Osteoblast (primary cell): ENCODE results near the gene HMBS. TPM values are rescaled to one million over a fixed set of nuclear protein-coding genes. Genes with fewer than 3 reads are reported as not detected.
"Not testable (repeated sequence)": the region's sequence is repeated elsewhere in the genome, so short reads cannot be mapped to it uniquely, and the experiment has no call there.

Source experiments
- DNase-seq: peaks from one replicate; pipeline ENCODE4 v3.0.0; 2011; ENCODE audit warnings: low spot score, mixed read lengths; ENCODE audit not compliant: insufficient read length; ENCODE audit errors: missing footprints
- H2AFZ ChIP-seq: 2 replicates; pipeline ENCODE4 v1.6.0; 2011; ENCODE audit warnings: mild to moderate bottlenecking, low read length
- H3K27ac ChIP-seq: 2 replicates; pipeline ENCODE4 v1.5.1; 2011; ENCODE audit warnings: mild to moderate bottlenecking, low read depth, low read length, moderate library complexity
- H3K27me3 ChIP-seq: 2 replicates; pipeline ENCODE4 v1.6.0; 2012; ENCODE audit warnings: mild to moderate bottlenecking, control low read depth, inconsistent platforms, low read length, moderate library complexity; ENCODE audit not compliant: insufficient read depth
- H3K36me3 ChIP-seq: 2 replicates; pipeline ENCODE4 v1.5.1; 2011; ENCODE audit warnings: mild to moderate bottlenecking, low read length, control low read depth, moderate library complexity; ENCODE audit not compliant: insufficient read depth
- H3K4me1 ChIP-seq: 2 replicates; pipeline ENCODE4 v1.5.1; 2011; ENCODE audit warnings: mild to moderate bottlenecking, low read length, control low read depth, moderate library complexity; ENCODE audit not compliant: insufficient read depth
- H3K4me2 ChIP-seq: 2 replicates; pipeline ENCODE4 v1.6.0; 2011; ENCODE audit warnings: mild to moderate bottlenecking, low read length; ENCODE audit not compliant: insufficient read depth
- H3K4me3 ChIP-seq: fragments of 200-600 bp; sonication (generic); 3 replicates; pipeline ENCODE4 v1.5.1; 2012; ENCODE audit warnings: mild to moderate bottlenecking, low read length, inconsistent platforms; ENCODE audit not compliant: insufficient read depth
- H3K79me2 ChIP-seq: 2 replicates; pipeline ENCODE4 v1.6.0; 2012; ENCODE audit warnings: mild to moderate bottlenecking, low read length, control low read depth, inconsistent platforms; ENCODE audit not compliant: insufficient read depth
- H3K9me3 ChIP-seq: 2 replicates; pipeline ENCODE4 v1.5.1; 2011; ENCODE audit warnings: low read depth, low read length, control low read depth
- H4K20me1 ChIP-seq: 2 replicates; pipeline ENCODE4 v1.6.0; 2012; ENCODE audit warnings: mild to moderate bottlenecking, low read length, control low read depth; ENCODE audit not compliant: insufficient read depth
- total RNA-seq: library from RNA; depleted of rRNA; stranded (reverse); fragments of >200 nt; gene quantifications from 2 replicates; pipeline ENCODE4 v1.2.3, GENCODE V29; 2012
- TF ChIP-seq, protein P1 (sequence below): IDR thresholded peaks from 2 replicates; pipeline ENCODE4 v1.5.1; 2011; ENCODE audit warnings: mild to moderate bottlenecking, low read depth, low read length, moderate library complexity; ENCODE audit errors: extremely low read depth

The HMBS gene
- total RNA-seq, 1 donor: 8.7 TPM

DNA sequence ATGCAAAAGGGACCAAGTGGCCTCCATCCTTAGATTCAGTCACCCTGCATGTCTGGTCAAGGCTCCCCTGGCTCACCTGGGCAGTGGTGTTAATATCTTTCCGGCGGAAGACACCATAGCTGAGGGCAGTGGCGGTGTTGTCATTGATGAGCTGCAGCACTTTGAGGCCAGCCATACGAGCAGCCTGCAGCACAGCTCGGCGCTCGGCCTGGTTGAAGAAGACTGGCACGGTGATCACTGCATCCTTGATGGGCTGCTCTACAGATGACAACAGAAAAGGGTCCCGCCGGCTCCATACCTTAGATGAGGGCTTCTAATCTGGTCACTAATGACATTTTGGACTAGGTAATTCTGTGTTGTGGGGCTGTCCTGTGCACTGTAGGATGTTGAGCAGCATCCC, 30.3 kb upstream of the HMBS start:
- Histone ChIP-seq H3K36me3 (peaks cover 56% of the 10 kb centered on the region), H4K20me1 (peaks cover 21% of the 10 kb centered on the region), H3K4me3 (no peak overlapping the region), H3K79me2 (peaks cover 31% of the 10 kb centered on the region), H3K4me2 (no peak overlapping the region), H3K27ac (no peak overlapping the region), H3K4me1 (peaks cover 18% of the 10 kb centered on the region), H3K9me3 (no peaks in the 10 kb centered on the region), H3K27me3 (no peaks in the 10 kb centered on the region), H2AFZ (no peak overlapping the region)
- TF ChIP-seq, protein P1, sequence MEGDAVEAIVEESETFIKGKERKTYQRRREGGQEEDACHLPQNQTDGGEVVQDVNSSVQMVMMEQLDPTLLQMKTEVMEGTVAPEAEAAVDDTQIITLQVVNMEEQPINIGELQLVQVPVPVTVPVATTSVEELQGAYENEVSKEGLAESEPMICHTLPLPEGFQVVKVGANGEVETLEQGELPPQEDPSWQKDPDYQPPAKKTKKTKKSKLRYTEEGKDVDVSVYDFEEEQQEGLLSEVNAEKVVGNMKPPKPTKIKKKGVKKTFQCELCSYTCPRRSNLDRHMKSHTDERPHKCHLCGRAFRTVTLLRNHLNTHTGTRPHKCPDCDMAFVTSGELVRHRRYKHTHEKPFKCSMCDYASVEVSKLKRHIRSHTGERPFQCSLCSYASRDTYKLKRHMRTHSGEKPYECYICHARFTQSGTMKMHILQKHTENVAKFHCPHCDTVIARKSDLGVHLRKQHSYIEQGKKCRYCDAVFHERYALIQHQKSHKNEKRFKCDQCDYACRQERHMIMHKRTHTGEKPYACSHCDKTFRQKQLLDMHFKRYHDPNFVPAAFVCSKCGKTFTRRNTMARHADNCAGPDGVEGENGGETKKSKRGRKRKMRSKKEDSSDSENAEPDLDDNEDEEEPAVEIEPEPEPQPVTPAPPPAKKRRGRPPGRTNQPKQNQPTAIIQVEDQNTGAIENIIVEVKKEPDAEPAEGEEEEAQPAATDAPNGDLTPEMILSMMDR: no peak
- DNase-seq: no peak

- H3K4me2 ChIP-seq: peak overlapping the region; percentile 95
- DNase-seq: peak; percentile 92
- H3K27me3 ChIP-seq: no peaks in the 10 kb centered on the region
- TF ChIP-seq, protein P1: peak; percentile 39
- H3K4me3 ChIP-seq: peak overlapping the region; percentile 94
- peaks cover 31% of the 10 kb centered on the region for H3K79me2 ChIP-seq
- peak overlapping the region; percentile 77 for H2AFZ ChIP-seq
- no peaks in the 10 kb centered on the region for H3K9me3 ChIP-seq
- H4K20me1 ChIP-seq: peaks cover 21% of the 10 kb centered on the region
- peaks cover 44% of the 10 kb centered on the region for H3K36me3 ChIP-seq
- peaks cover 18% of the 10 kb centered on the region for H3K4me1 ChIP-seq
- peak overlapping the region; percentile 77 for H3K27ac ChIP-seq
Observed at GRCh38 chr11:119055901-119056300, 28.8 kb upstream of the HMBS start.

- TF ChIP-seq, protein P1: no peak
- Histone ChIP-seq H3K9me3 (no peaks in the 10 kb centered on the region), H3K4me3 (peak overlapping the region; percentile 94), H3K27me3 (no peaks in the 10 kb centered on the region), H3K4me2 (peak overlapping the region; percentile 95), H2AFZ (peak overlapping the region; percentile 77), H3K4me1 (peaks cover 18% of the 10 kb centered on the region), H3K36me3 (peaks cover 39% of the 10 kb centered on the region), H3K27ac (peak overlapping the region; percentile 77), H3K79me2 (peaks cover 31% of the 10 kb centered on the region), H4K20me1 (peaks cover 21% of the 10 kb centered on the region)
- DNase-seq: peak; percentile 85
Observed at GRCh38 chr11:119056421-119056999, 28.2 kb upstream of the HMBS start.

DNA sequence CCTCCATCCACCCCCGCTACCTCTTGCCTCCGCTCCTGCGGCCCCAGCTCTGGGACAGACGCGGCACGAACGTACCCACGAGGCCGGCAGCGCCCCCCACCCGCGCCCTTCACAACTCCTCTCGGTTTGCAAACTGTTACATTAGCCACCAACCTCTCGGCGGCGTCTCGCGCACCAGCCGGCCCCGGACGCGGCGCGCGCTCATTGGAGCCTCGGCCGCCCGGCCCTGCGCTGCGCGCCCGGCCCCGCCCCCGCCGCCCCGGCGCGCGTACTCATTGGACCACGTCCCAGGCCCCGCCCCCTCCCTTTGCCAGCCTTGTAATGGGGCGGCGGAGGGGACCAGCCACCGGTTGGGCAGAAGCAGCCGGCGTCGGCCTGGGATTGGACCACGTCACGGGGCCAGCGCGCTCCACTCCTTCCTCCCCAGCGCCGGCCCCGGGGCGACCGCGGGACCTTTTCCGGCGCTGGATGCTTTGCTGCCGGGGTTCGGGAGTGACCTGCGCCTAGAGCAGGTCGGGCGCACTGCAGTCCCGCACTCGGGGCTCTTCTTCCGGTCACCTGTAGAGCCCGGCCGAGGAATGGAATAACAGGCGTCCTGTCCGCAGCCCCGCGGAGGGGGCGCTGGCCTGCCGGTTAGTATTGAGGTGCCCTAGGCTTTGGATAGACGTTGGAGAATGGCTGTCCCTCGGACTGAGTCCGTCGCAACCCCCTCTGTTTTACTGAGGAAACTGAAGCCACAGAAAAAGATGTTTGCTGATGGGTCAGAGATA, 27.5 kb upstream of the HMBS start, which contains the start of gene HYOU1:
Gene HYOU1, minus strand, starts transcription at position 206 of the 770 bp plus-strand sequence. CDS start 1,045 bp downstream, outside the sequence.
- H3K27me3 ChIP-seq: no peaks in the 10 kb centered on the region

DNA sequence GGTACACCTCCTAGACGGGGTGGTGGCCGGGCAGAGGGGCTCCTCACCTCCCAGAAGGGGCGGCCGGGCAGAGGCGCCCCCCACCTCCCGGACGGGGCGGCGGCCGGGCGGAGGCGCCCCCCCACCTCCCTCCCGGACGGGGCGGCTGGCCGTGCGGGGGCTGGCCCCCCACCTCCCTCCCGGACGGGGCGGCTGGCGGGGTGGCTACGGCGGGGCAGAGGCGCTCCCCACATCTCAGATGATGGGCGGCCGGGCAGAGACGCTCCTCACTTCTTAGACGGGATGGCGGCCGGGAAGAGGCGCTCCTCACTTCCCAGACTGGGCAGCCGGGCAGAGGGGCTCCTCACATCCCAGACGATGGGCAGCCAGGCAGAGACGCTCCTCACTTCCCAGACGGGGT, 25.6 kb upstream of the HMBS start:
- not testable (repeated sequence) for DNase-seq, H3K9me3 ChIP-seq, H2AFZ ChIP-seq, H3K4me3 ChIP-seq, H3K4me2 ChIP-seq, H3K27me3 ChIP-seq, H3K27ac ChIP-seq
- H3K4me1 ChIP-seq: peaks cover 26% of the 10 kb centered on the region
- H3K36me3 ChIP-seq: peaks cover 13% of the 10 kb centered on the region
- H4K20me1 ChIP-seq: peaks cover 11% of the 10 kb centered on the region
- H3K79me2 ChIP-seq: peaks cover 34% of the 10 kb centered on the region

More for the DNA sequence above, 27.5 kb upstream of the HMBS start, which contains the start of gene HYOU1:
- Histone ChIP-seq H3K36me3 (peaks cover 32% of the 10 kb centered on the region), H3K27ac (peak within 1 kb of the TSS; percentile 82), H3K9me3 (no peaks in the 10 kb centered on the region), H3K4me3 (peak within 1 kb of the TSS; percentile 94), H3K4me2 (peak within 1 kb of the TSS; percentile 97), H3K4me1 (peaks cover 18% of the 10 kb centered on the region), H3K79me2 (peaks cover 31% of the 10 kb centered on the region), H4K20me1 (peaks cover 15% of the 10 kb centered on the region), H2AFZ (peak within 1 kb of the TSS; percentile 93)
- TF ChIP-seq, protein P1: no peak
- peak; percentile 100 for DNase-seq
